Brain microvascular endothelial cell (primary cell): Measurements from ENCODE around the gene ANKFY1.

Experiments
- DNase-seq: peaks from one replicate; pipeline ENCODE4 v3.0.0-alpha.2; 2020
- H3K27ac ChIP-seq: fragments of 250-450 bp; sonication (Bioruptor Pico); 2 replicates; pipeline ENCODE4 v1.5.1; 2020; ENCODE audit warnings: mild to moderate bottlenecking, moderate library complexity
- H3K27me3 ChIP-seq: fragments of 250-450 bp; sonication (Bioruptor Pico); replicated peaks from 2 replicates; pipeline ENCODE4 v1.5.1; 2020; ENCODE audit warnings: mild to moderate bottlenecking
- H3K36me3 ChIP-seq: fragments of 250-450 bp; sonication (Bioruptor Pico); replicated peaks from 2 replicates; pipeline ENCODE4 v1.5.1; 2020; ENCODE audit warnings: mild to moderate bottlenecking
- H3K4me3 ChIP-seq: 2 replicates; pipeline ENCODE4 v1.5.1; 2011; ENCODE audit warnings: low read depth, mild to moderate bottlenecking, control low read depth, low read length, moderate library complexity
- CTCF ChIP-seq: IDR thresholded peaks from 2 replicates; pipeline ENCODE4 v1.5.1; 2011; ENCODE audit warnings: low read depth, mild to moderate bottlenecking, moderate library complexity, low read length, control low read depth, inconsistent platforms; ENCODE audit errors: missing control alignments
- in situ Hi-C: cut with HindIII; loops from 2 replicates; pipeline ENCODE4 v1.10.0; 2017; ENCODE audit warnings: low sequenced_read_pairs, low pct_ligation_motif_present

The ANKFY1 gene

DNA sequence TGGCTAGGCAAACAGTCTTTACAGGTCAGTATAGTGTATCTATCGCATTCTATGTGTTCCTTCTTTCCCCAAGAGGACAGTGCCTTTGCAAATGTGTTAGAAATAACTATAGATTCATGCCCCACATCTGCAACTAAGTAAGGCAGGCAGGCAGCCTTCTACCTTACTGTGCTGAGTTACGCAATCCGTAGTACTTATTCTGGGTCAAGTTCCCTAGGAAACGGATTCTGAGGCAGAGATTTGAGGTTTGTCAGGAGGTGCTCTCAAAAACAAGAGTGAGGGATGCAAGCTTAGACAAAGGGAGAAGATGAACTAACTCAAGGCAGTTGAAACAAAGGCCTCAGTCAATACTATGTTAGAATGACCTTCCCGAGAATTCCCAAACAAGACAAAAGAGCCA, 12.7 kb upstream of the ANKFY1 start:
- no peak for DNase-seq
- no peak overlapping the region for H3K4me3 ChIP-seq
- no peak for TF ChIP-seq CTCF
- no peaks in the 10 kb centered on the region for H3K27me3 ChIP-seq
- H3K36me3 ChIP-seq = peaks cover 12% of the 10 kb centered on the region
- in situ Hi-C loops = no loop called here
- H3K27ac ChIP-seq = no peak overlapping the region

- in situ Hi-C loops = no loop called here
- Histone ChIP-seq H3K36me3 (peaks cover 17% of the 10 kb centered on the region), H3K4me3 (no peak overlapping the region), H3K27me3 (no peaks in the 10 kb centered on the region), H3K27ac (no peak overlapping the region)
- no peak for DNase-seq
- no peak for TF ChIP-seq CTCF
Observed at GRCh38 chr17:4272972-4273368, 9.2 kb upstream of the ANKFY1 start.

- in situ Hi-C loops = no loop called here
- Histone ChIP-seq H3K4me3 (no peak overlapping the region), H3K27ac (no peak overlapping the region), H3K27me3 (no peaks in the 10 kb centered on the region), H3K36me3 (peaks cover 17% of the 10 kb centered on the region)
- no peak for TF ChIP-seq CTCF
- no peak for DNase-seq
Observed at GRCh38 chr17:4272213-4272971, 8.6 kb upstream of the ANKFY1 start.

DNA sequence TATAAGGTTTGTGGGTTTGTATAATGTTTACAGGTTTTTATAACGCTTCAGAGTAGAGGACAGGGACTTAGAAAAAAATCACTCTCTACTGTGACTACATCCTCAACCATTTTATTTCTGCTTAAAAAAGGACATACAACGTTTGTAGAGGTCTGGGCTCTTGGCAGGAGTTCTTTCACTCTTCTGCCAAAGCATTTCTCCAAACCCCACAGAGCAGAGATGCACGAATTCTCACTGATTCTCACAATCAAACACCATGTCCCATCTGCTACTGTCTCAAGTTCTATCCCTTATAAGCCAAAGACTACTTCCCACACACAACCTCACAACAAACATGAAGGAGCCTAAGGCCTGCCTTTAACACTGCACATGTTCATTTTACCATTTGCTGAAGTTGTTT, 7.0 kb upstream of the ANKFY1 start:
- H3K27me3 ChIP-seq = no peaks in the 10 kb centered on the region
- in situ Hi-C loops = no loop called here
- TF ChIP-seq CTCF = no peak
- H3K36me3 ChIP-seq = peaks cover 17% of the 10 kb centered on the region
- H3K27ac ChIP-seq = no peak overlapping the region
- DNase-seq = no peak
- H3K4me3 ChIP-seq = no peak overlapping the region

DNA sequence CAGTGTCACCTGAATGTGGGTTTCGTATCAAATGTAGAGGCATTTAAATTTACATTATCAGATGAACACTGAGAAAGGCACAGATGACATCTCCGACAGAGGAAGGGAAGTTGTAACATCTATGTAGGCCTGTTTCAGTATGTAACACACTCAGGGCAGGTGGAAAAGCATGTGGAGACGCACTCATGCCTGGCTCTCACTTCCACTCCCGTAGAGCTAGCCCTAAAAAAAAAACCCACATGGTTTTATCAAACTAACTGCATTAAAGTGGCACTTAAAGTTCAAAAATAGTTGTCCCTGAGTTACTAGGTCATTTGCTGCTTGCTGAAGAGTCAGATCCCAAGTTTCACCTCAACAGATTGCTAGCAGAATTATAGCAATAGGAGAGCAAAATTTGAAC, 6.1 kb upstream of the ANKFY1 start:
- H3K4me3 ChIP-seq = no peak overlapping the region
- no peak overlapping the region for H3K27ac ChIP-seq
- no peaks in the 10 kb centered on the region for H3K27me3 ChIP-seq
- in situ Hi-C loops = no loop called here
- no peak for DNase-seq
- no peak for TF ChIP-seq CTCF
- H3K36me3 ChIP-seq = peaks cover 17% of the 10 kb centered on the region

- in situ Hi-C loops = no loop called here
- DNase-seq = no peak
- H3K36me3 ChIP-seq = peaks cover 20% of the 10 kb centered on the region
- no peak for TF ChIP-seq CTCF
- no peaks in the 10 kb centered on the region for H3K27me3 ChIP-seq
- H3K4me3 ChIP-seq = no peak overlapping the region
- H3K27ac ChIP-seq = no peak overlapping the region
Observed at GRCh38 chr17:4267402-4267801, 3.6 kb upstream of the ANKFY1 start.
